SK-N-SH (cell line): ENCODE measurements around the gene IMPACT. TPM values are rescaled to one million over a fixed set of nuclear protein-coding genes. Genes with fewer than 3 reads are reported as not detected.
A peak's percentile ranks its signal among the peaks of the same experiment; 100 is the strongest.

ENCODE experiments used
- CTCF ChIA-PET: fragments of 300-600, 350-600 bp; formaldehyde crosslinking; extraction: SDS; loops from one replicate; lab custom pipeline; 2021; lab: Yijun Ruan, JAX
- POLR2A ChIA-PET: fragments of 350-600 bp; sonication (Branson Sonifier 250); formaldehyde crosslinking; extraction: SDS; loops from one replicate; lab custom pipeline; 2020; ENCODE audit warnings: antibody characterized with exemption, inconsistent platforms; lab: Yijun Ruan, JAX
- DNase-seq: peaks from one replicate; pipeline ENCODE4 v3.0.0; 2012
- H2AFZ ChIP-seq: fragments of 200-600 bp; sonication (generic); 2 replicates; pipeline ENCODE4 v1.8.1; 2016; ENCODE audit warnings: antibody characterized with exemption, mild to moderate bottlenecking, low read depth
- H3F3A ChIP-seq: fragments of 200-600 bp; sonication (generic); replicated peaks from 2 replicates; pipeline ENCODE3; 2016; ENCODE audit warnings: antibody characterized with exemption, mild to moderate bottlenecking; ENCODE audit not compliant: insufficient read depth
- H3K27ac ChIP-seq, 2 experiments: fragments of 200-500 bp in 1 of 2; fragments of 200-600 bp in 1 of 2; sonication (Bioruptor generic) in 1 of 2; sonication (generic), shearing (Covaris generic) in 1 of 2; 2 replicates each; pipeline versions ENCODE4 v1.5.1 to v1.6.1; 2014 to 2016; ENCODE audit warnings: low read depth in 2 of 2, inconsistent platforms in 1 of 2, low read length in 1 of 2, mild to moderate bottlenecking in 1 of 2, mixed read lengths in 1 of 2
- H3K27me3 ChIP-seq: fragments of 200-600 bp; sonication (generic), shearing (Covaris generic); 2 replicates; pipeline ENCODE4 v1.6.1; 2016; ENCODE audit warnings: mixed run types; ENCODE audit not compliant: insufficient read depth
- H3K36me3 ChIP-seq, 2 experiments: fragments of 200-500 bp in 1 of 2; fragments of 200-600 bp in 1 of 2; sonication (Bioruptor generic) in 1 of 2; sonication (generic) in 1 of 2; replicated peaks in 1 of 2; 2 replicates each; pipeline versions ENCODE3 to v1.5.1; 2014 to 2016; ENCODE audit warnings: low read length in 1 of 2, mild to moderate bottlenecking in 1 of 2; ENCODE audit not compliant: insufficient read depth in 2 of 2, control insufficient read depth in 1 of 2
- H3K4me1 ChIP-seq, 2 experiments: fragments of 200-500 bp in 1 of 2; fragments of 200-600 bp in 1 of 2; sonication (Bioruptor generic) in 1 of 2; sonication (generic), shearing (Covaris generic) in 1 of 2; 2 replicates each; pipeline versions ENCODE4 v1.5.1 to v1.6.1; 2014 to 2016; ENCODE audit warnings: low read depth in 1 of 2, low read length in 1 of 2, mixed run types in 1 of 2; ENCODE audit not compliant: insufficient read depth in 2 of 2, control insufficient read depth in 1 of 2
- H3K4me2 ChIP-seq: fragments of 200-600 bp; sonication (generic), shearing (Covaris generic); 2 replicates; pipeline ENCODE4 v1.6.1; 2017; ENCODE audit warnings: mixed run types
- H3K4me3 ChIP-seq, 2 experiments: fragments of 200-500 bp in 1 of 2; fragments of 200-600 bp in 1 of 2; sonication (Bioruptor generic) in 1 of 2; sonication (generic), shearing (Covaris generic) in 1 of 2; 2 replicates each; pipeline versions ENCODE4 v1.5.1 to v1.8.1; 2014 to 2016; ENCODE audit warnings: low read depth in 2 of 2, inconsistent platforms in 1 of 2, low read length in 1 of 2, mild to moderate bottlenecking in 1 of 2, mixed read lengths in 1 of 2, moderate library complexity in 1 of 2
- H3K79me2 ChIP-seq: fragments of 200-600 bp; sonication (generic); 2 replicates; pipeline ENCODE4 v1.8.1; 2017; ENCODE audit warnings: mild to moderate bottlenecking; ENCODE audit not compliant: insufficient read depth
- H3K9ac ChIP-seq: fragments of 200-600 bp; sonication (generic); 2 replicates; pipeline ENCODE4 v1.6.1; 2017; ENCODE audit warnings: mixed run types
- H3K9me2 ChIP-seq: fragments of 200-600 bp; sonication (generic); 2 replicates; pipeline ENCODE4 v1.6.1; 2017; ENCODE audit warnings: mixed run types
- H3K9me3 ChIP-seq: fragments of 200-600 bp; sonication (generic); 2 replicates; pipeline ENCODE4 v1.6.1; 2017; ENCODE audit warnings: mixed run types, mild to moderate bottlenecking, moderate library complexity
- H4K20me1 ChIP-seq: fragments of 200-600 bp; sonication (generic); 2 replicates; pipeline ENCODE4 v1.6.1; 2017; ENCODE audit warnings: mild to moderate bottlenecking, mixed run types; ENCODE audit not compliant: insufficient read depth
- ELF1 ChIP-seq: IDR thresholded peaks from 2 replicates; pipeline ENCODE4 v1.4.0; 2012
- EP300 ChIP-seq, 2 experiments: IDR thresholded peaks; 2 replicates each; pipeline versions ENCODE4 v1.4.0 to v1.6.1; 2012; ENCODE audit warnings: borderline replicate concordance in 1 of 2, low read depth in 1 of 2, low read length in 1 of 2
- EZH2phosphoT487 ChIP-seq: fragments of 200-600 bp; sonication (generic); IDR thresholded peaks from 2 replicates; pipeline ENCODE4 v1.6.1; 2017; ENCODE audit warnings: low read depth, mixed run types, mild to moderate bottlenecking, antibody characterized with exemption, moderate library complexity, borderline replicate concordance
- FOXM1 ChIP-seq: IDR thresholded peaks from 2 replicates; pipeline ENCODE4 v1.4.0; 2012; ENCODE audit warnings: low read depth, mild to moderate bottlenecking
- GATA2 ChIP-seq: sonication (generic); formaldehyde crosslinking; IDR thresholded peaks from 2 replicates; pipeline ENCODE4 v1.5.0; 2020; ENCODE audit warnings: mild to moderate bottlenecking, missing genetic modification reagents
- IRF3 ChIP-seq: fragments of 150-350 bp; IDR thresholded peaks from 2 replicates; pipeline ENCODE4 v1.6.1; 2016; ENCODE audit warnings: mild to moderate bottlenecking, low read depth, low read length
- NFIC ChIP-seq: IDR thresholded peaks from 2 replicates; pipeline ENCODE4 v1.4.0; 2012; ENCODE audit warnings: borderline replicate concordance
- NRF1 ChIP-seq: IDR thresholded peaks from 2 replicates; pipeline ENCODE4 v1.6.1; 2012; ENCODE audit warnings: low read depth, mild to moderate bottlenecking, low read length
- PBX3 ChIP-seq: IDR thresholded peaks from 2 replicates; pipeline ENCODE4; 2012
- RAD21 ChIP-seq: IDR thresholded peaks from 2 replicates; pipeline ENCODE4 v1.6.1; 2012; ENCODE audit warnings: mild to moderate bottlenecking, low read length
- RCOR1 ChIP-seq: fragments of 150-350 bp; IDR thresholded peaks from 2 replicates; pipeline ENCODE4 v1.6.1; 2017; ENCODE audit warnings: antibody characterized with exemption, low read length
- REST ChIP-seq: IDR thresholded peaks from 2 replicates; pipeline ENCODE4 v1.6.1; 2012; ENCODE audit warnings: mild to moderate bottlenecking, low read depth, low read length, moderate library complexity
- RFX5 ChIP-seq: IDR thresholded peaks from 2 replicates; pipeline ENCODE4 v1.6.1; 2012; ENCODE audit warnings: mild to moderate bottlenecking, improper control_type of control experiment, low read length
- SIN3A ChIP-seq: IDR thresholded peaks from 2 replicates; pipeline ENCODE4 v1.6.1; 2012; ENCODE audit warnings: low read depth, mild to moderate bottlenecking, low read length, moderate library complexity, borderline replicate concordance
- SMC3 ChIP-seq: IDR thresholded peaks from 2 replicates; pipeline ENCODE4 v1.6.1; 2012; ENCODE audit warnings: low read depth, low read length, improper control_type of control experiment
- TCF12 ChIP-seq: IDR thresholded peaks from 2 replicates; pipeline ENCODE4 v1.4.0; 2012
- USF1 ChIP-seq: IDR thresholded peaks from 2 replicates; pipeline ENCODE4 v1.4.0; 2012; ENCODE audit warnings: low read depth, borderline replicate concordance
- USF2 ChIP-seq: fragments of 150-350 bp; IDR thresholded peaks from 2 replicates; pipeline ENCODE4 v1.6.1; 2017; ENCODE audit warnings: antibody characterized with exemption, low read length, low read depth, borderline replicate concordance
- YY1 ChIP-seq: IDR thresholded peaks from 2 replicates; pipeline ENCODE4 v1.4.0; 2012; ENCODE audit warnings: low read depth, mild to moderate bottlenecking
- WGBS: methylation state at CpG from one replicate; pipeline ENCODE4 v1.1.6; 2017; ENCODE audit warnings: low lambda C conversion rate; 5-methylcytosine and 5-hydroxymethylcytosine counted together
- polyA plus RNA-seq, 3 experiments: library from polyadenylated mRNA; depleted of rRNA; stranded (reverse); fragments of >200 nt; gene quantifications; 2 replicates each; pipeline ENCODE4 v1.2.3, GENCODE V29; 2012

The IMPACT gene
- polyA plus RNA-seq, 1 of the 3 experiments (the other 2 are of a cell fraction), result 13.0 TPM

- TF ChIP-seq USF2, result no peak
- no peak for TF ChIP-seq NFIC
- no peak for TF ChIP-seq ELF1
Measured at GRCh38 chr18:24490539-24490938, 64.1 kb downstream of the IMPACT start (continued).

- no peaks in the 10 kb centered on the region for H3K27me3 ChIP-seq
- 80% methylated on average over 19 of the region's 21 CpGs for WGBS
- POLR2A ChIA-PET, result interaction anchor here (0.8 kb wide), 1 partner anchor 123 kb away, joined by 3 read pairs; no protein-coding TSS in a partner anchor
- H3K9me3 ChIP-seq, result no peaks in the 10 kb centered on the region
- no peaks in the 10 kb centered on the region for H3K9me2 ChIP-seq
- H3K4me3 ChIP-seq, result no peak overlapping the region
- H3K79me2 ChIP-seq, result no peaks in the 10 kb centered on the region
- CTCF ChIA-PET, result interaction anchor here (0.7 to 11.7 kb wide), 5 partner anchors 9 to 315 kb away, joined by 3 to 171 read pairs (median 9); no protein-coding TSS in a partner anchor
- no peak overlapping the region for H3K27ac ChIP-seq
- TF ChIP-seq RCOR1 (no peak), USF1 (no peak), FOXM1 (no peak), EP300 (IDR thresholded peaks at IDR 0.05; ENCODE audit: borderline replicate concordance in 1 of 2, low read depth in 1 of 2, low read length in 1 of 2) (no peak), IRF3 (no peak), TCF12 (no peak), SIN3A (no peak), GATA2 (CRISPR knock-in tag) (no peak), NRF1 (no peak), PBX3 (no peak), YY1 (no peak), RAD21 (no peak), RFX5 (no peak), ELF1 (no peak), REST (no peak), SMC3 (no peak), NFIC (no peak), EZH2phosphoT487 (no peak)
- TF ChIP-seq, all 33 proteins: peak for 0
- Histone ChIP-seq H2AFZ (no peak overlapping the region), H3K4me1 (peaks cover 7 to 13% of the 10 kb centered on the region in 2 experiments; a peak in 3 of 4 replicates), H4K20me1 (no peaks in the 10 kb centered on the region), H3K9ac (no peak overlapping the region), H3K36me3 (no peaks in the 10 kb centered on the region), H3K4me2 (no peak overlapping the region), H3F3A (peaks cover 4% of the 10 kb centered on the region)
- peak; percentile 25 for DNase-seq
Measured at GRCh38 chr18:24491927-24492834, 65.7 kb downstream of the IMPACT start.
